ENCODE data around the gene DCTD. TPM values are rescaled to one million over a fixed set of nuclear protein-coding genes. Genes with fewer than 3 reads are reported as not detected.

DCTD gene
- total RNA-seq, 1 donor from 2014 or later: 44.5 TPM

DNA sequence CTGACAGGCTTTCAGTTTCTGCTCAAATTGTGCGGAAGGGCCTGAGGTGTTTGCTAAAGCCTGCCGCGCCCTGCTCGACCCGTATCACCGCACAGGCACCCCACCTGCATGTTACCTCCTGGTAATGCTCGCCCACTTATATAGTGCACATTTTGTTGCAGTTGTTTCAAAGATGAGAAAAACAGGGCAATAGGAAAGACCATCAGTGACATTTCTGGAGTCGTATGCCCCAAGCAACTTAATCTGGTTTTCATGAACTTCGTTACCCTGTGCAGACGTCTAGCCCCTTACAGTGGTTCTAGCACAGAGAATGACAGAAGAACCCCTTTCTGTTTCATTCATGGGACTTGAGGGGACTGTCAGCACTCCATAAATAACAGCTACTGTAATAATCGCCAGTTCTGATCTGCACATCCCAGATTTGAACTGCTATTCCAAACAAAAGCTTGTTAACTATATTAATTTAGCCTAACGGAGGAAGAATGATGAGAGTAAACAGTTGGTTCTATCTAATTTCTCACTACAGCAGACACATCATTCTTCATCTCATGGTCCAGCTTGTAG lies 940 bp upstream of the DCTD start:
- no peak for DNase-seq
- Mint-ChIP-seq H3K36me3 (ENCODE audit: unreplicated experiment) (no peaks in the 10 kb centered on the region), H3K4me1 (ENCODE audit: low read depth, unreplicated experiment) (peaks cover 7% of the 10 kb centered on the region)

GRCh38 chr4:182916483-182917181 lies 554 bp downstream of the DCTD start:
- DNase-seq: peak; percentile 48
- peaks cover 11% of the 10 kb centered on the region for H3K4me1 Mint-ChIP-seq (ENCODE audit: low read depth, unreplicated experiment)
- H3K4me3 Mint-ChIP-seq (ENCODE audit: unreplicated experiment): peak overlapping the region; percentile 84

More for the DNA sequence above, 940 bp upstream of the DCTD start:
- peak overlapping the region; percentile 53 for H3K27ac Mint-ChIP-seq (ENCODE audit: unreplicated experiment)
- peaks cover 5% of the 10 kb centered on the region for H3K27me3 Mint-ChIP-seq (ENCODE audit: unreplicated experiment)
- H3K9me3 Mint-ChIP-seq (ENCODE audit: unreplicated experiment): peaks cover 7% of the 10 kb centered on the region
- H3K4me3 Mint-ChIP-seq (ENCODE audit: unreplicated experiment): peak overlapping the region; percentile 85
- TF ChIP-seq, protein P1, sequence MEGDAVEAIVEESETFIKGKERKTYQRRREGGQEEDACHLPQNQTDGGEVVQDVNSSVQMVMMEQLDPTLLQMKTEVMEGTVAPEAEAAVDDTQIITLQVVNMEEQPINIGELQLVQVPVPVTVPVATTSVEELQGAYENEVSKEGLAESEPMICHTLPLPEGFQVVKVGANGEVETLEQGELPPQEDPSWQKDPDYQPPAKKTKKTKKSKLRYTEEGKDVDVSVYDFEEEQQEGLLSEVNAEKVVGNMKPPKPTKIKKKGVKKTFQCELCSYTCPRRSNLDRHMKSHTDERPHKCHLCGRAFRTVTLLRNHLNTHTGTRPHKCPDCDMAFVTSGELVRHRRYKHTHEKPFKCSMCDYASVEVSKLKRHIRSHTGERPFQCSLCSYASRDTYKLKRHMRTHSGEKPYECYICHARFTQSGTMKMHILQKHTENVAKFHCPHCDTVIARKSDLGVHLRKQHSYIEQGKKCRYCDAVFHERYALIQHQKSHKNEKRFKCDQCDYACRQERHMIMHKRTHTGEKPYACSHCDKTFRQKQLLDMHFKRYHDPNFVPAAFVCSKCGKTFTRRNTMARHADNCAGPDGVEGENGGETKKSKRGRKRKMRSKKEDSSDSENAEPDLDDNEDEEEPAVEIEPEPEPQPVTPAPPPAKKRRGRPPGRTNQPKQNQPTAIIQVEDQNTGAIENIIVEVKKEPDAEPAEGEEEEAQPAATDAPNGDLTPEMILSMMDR (IDR thresholded peaks at IDR 0.05; ENCODE audit: partially characterized antibody, unreplicated experiment): no peak

DNA sequence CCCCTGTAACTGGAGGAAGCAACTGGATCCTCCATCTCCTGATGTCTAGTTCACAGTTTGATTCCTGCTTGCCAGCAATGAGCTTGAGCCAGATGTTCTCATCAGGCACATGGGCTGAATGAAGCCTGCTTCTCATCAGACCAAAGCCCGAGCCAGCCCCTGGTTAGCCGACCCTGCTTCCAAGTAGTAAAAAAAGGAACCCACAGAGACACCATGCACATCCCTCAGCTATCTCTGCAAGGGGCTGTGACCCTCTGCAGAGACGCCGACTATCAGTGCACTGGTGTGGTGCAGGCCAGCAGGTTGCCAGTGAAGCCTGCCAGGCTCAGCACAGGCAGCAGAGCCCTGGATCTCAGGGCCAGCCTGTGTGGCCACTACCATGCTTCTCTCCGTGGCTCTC lies 2.8 kb downstream of the DCTD start:
- TF ChIP-seq, protein P1 (IDR thresholded peaks at IDR 0.05; ENCODE audit: partially characterized antibody, unreplicated experiment): no peak
- Mint-ChIP-seq H3K36me3 (ENCODE audit: unreplicated experiment) (no peaks in the 10 kb centered on the region), H3K27ac (ENCODE audit: unreplicated experiment) (no peak overlapping the region), H3K27me3 (ENCODE audit: unreplicated experiment) (peaks cover 3% of the 10 kb centered on the region), H3K4me1 (ENCODE audit: low read depth, unreplicated experiment) (peaks cover 11% of the 10 kb centered on the region), H3K4me3 (ENCODE audit: unreplicated experiment) (no peak overlapping the region), H3K9me3 (ENCODE audit: unreplicated experiment) (peaks cover 5% of the 10 kb centered on the region)
- DNase-seq: no peak

More at GRCh38 chr4:182916483-182917181, 554 bp downstream of the DCTD start:
- Mint-ChIP-seq H3K9me3 (ENCODE audit: unreplicated experiment) (peaks cover 7% of the 10 kb centered on the region), H3K27ac (ENCODE audit: unreplicated experiment) (peak overlapping the region; percentile 81), H3K36me3 (ENCODE audit: unreplicated experiment) (no peaks in the 10 kb centered on the region), H3K27me3 (ENCODE audit: unreplicated experiment) (peaks cover 5% of the 10 kb centered on the region)
- TF ChIP-seq, protein P1 (IDR thresholded peaks at IDR 0.05; ENCODE audit: partially characterized antibody, unreplicated experiment): no peak

DNA sequence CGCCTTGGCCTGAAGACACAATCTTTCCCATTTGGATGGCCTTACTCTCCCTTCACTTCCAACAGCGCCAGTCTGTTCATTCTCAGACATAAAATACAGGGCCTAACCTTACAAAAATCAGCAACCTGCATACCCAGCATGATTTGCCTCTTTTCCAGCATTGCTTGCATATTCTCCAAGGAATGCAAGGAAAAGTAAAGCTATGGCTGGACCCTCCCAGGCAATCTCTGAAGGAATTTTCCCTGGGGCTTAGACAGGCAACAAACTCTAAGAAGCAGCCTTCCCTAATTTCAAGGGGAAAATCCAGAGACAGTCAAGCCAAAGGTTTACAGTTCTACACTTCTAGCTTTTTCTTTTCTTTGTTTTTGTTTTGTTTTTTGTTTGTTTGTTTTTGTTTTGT lies 3.6 kb downstream of the DCTD start:
- no peak overlapping the region for H3K4me3 Mint-ChIP-seq (ENCODE audit: unreplicated experiment)

More for the DNA sequence above, 3.6 kb downstream of the DCTD start:
- peaks cover 8% of the 10 kb centered on the region for H3K4me1 Mint-ChIP-seq (ENCODE audit: low read depth, unreplicated experiment)
- no peak for DNase-seq
- peaks cover 5% of the 10 kb centered on the region for H3K9me3 Mint-ChIP-seq (ENCODE audit: unreplicated experiment)
- H3K27me3 Mint-ChIP-seq (ENCODE audit: unreplicated experiment): peaks cover 3% of the 10 kb centered on the region
- TF ChIP-seq, protein P1 (IDR thresholded peaks at IDR 0.05; ENCODE audit: partially characterized antibody, unreplicated experiment): no peak
- H3K27ac Mint-ChIP-seq (ENCODE audit: unreplicated experiment): no peak overlapping the region
- no peaks in the 10 kb centered on the region for H3K36me3 Mint-ChIP-seq (ENCODE audit: unreplicated experiment)
